Lung microvascular endothelial cell (primary cell): ENCODE measurements around the gene NT5DC1. TPM values are rescaled to one million over a fixed set of nuclear protein-coding genes. Genes with fewer than 3 reads are reported as not detected.

Experiments used
- total RNA-seq: library from RNA; depleted of rRNA; stranded (reverse); fragments of >200 nt; gene quantifications from 2 replicates; pipeline ENCODE4 v1.2.1, GENCODE V29; 2014

The NT5DC1 gene
- total RNA-seq, 1 donor from 2014 or later = 3.0 TPM

Other genes with a start within 250 kb of the NT5DC1 start
- under 0.01 TPM in 2 replicates for gene FRK, start 40.0 kb upstream of the NT5DC1 start, total RNA-seq
- gene COL10A1, start 25.3 kb downstream of the NT5DC1 start, total RNA-seq = not detected in 2 replicates
- gene TSPYL4, start 153.2 kb downstream of the NT5DC1 start, total RNA-seq = 5.9 and 6.7 TPM in 2 replicates
- 51.9 and 61.9 TPM in 2 replicates for gene TSPYL1, start 179.1 kb downstream of the NT5DC1 start, total RNA-seq